A549 (cell line): ENCODE data around the gene CFAP410.

Experiments used
- BHLHE40 ChIP-seq: IDR thresholded peaks from 2 replicates; pipeline ENCODE4 v1.6.1; 2012; ENCODE audit warnings: low read depth, low read length, inconsistent platforms
- EHF ChIP-seq: fragments of 250-450 bp; sonication (Bioruptor Pico); IDR thresholded peaks from 2 replicates; pipeline ENCODE4 v1.5.0; 2020; ENCODE audit warnings: mild to moderate bottlenecking
- JUN ChIP-seq, 2 experiments: fragments of >200 bp; sonication (Bioruptor Twin); formaldehyde crosslinking; IDR thresholded peaks; 2 replicates in 1 of 2; 3 replicates in 1 of 2; pipeline ENCODE4 v1.6.1; 2016 to 2017
- JUNB ChIP-seq: fragments of >200 bp; sonication (Bioruptor Twin); formaldehyde crosslinking; IDR thresholded peaks from 2 replicates; pipeline ENCODE4 v1.6.1; 2016
- KDM1A ChIP-seq: fragments of 200-600 bp; sonication (generic); IDR thresholded peaks from 2 replicates; pipeline ENCODE4 v1.6.1; 2016; ENCODE audit warnings: low read depth, mild to moderate bottlenecking
- MAZ ChIP-seq: fragments of 150-350 bp; IDR thresholded peaks from 2 replicates; pipeline ENCODE4 v1.6.1; 2014; ENCODE audit warnings: antibody characterized with exemption, low read depth, low read length, borderline replicate concordance
- NR3C1 ChIP-seq: fragments of >200 bp; sonication (Bioruptor Twin); formaldehyde crosslinking; IDR thresholded peaks from 3 replicates; pipeline ENCODE4 v1.6.1; 2017
- PHF8 ChIP-seq: fragments of 200-600 bp; sonication (generic); IDR thresholded peaks from 2 replicates; pipeline ENCODE4 v1.6.1; 2016; ENCODE audit warnings: low read depth, mild to moderate bottlenecking, antibody characterized with exemption, moderate library complexity, borderline replicate concordance
- POLR2A ChIP-seq: IDR thresholded peaks from 2 replicates; pipeline ENCODE4 v1.6.1; 2012; ENCODE audit warnings: mild to moderate bottlenecking, low read length
- RNF2 ChIP-seq: fragments of 200-600 bp; sonication (generic); IDR thresholded peaks from 2 replicates; pipeline ENCODE4 v1.6.1; 2016; ENCODE audit warnings: low read depth, mild to moderate bottlenecking, antibody characterized with exemption, moderate library complexity, borderline replicate concordance
- ZSCAN20 ChIP-seq: fragments of 250-450 bp; sonication (Bioruptor Pico); IDR thresholded peaks from 2 replicates; pipeline ENCODE4 v1.8.0; 2022; ENCODE audit warnings: mild to moderate bottlenecking, moderate library complexity
- TF ChIP-seq, protein P1 (sequence below): fragments of >200 bp; sonication (Bioruptor Twin); formaldehyde crosslinking; IDR thresholded peaks from 3 replicates; pipeline ENCODE4 v1.5.1; 2016
- TF ChIP-seq, protein P2 (sequence below): IDR thresholded peaks from 2 replicates; pipeline ENCODE4 v1.6.1; 2012
- TF ChIP-seq, protein P3 (sequence below): IDR thresholded peaks from 2 replicates; pipeline ENCODE4 v1.6.1; 2012

DNA sequence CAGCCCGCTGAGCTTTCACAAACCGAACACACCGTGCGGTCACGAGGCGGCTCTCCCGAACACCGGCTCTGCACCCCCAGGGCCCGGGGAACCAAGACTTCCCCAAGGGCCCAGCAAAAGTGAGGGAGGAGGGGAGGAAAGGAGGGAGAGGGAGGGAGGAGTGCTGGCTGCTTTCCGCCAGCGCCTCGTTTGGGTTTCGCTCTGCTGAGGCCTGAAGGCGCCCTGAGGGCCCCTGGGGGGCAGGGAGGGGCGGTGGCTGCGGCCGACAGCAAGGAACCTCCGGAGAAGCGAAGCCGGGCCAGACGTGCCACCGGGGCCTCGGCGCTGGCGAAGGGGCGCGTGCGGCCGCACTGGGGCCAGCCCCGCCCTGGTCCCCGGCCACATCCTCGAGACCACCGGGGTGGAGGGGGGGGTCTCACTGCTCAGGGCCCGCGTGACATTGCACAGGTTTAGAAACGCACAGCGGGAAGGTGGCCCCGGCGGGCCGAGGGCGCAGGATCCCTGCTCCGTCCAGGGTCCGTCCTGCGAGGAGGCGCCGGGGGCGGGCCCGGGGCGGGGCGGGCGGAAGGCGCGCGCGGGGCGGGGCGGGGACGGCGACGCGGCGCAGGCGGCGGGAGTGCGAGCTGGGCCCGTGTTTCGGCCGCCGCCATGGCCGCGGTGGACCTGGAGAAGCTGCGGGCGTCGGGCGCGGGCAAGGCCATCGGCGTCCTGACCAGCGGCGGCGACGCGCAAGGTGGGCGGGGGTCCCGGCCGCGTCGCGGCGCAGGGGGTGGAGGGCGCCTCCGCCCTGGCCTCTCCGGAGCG is 39.5 kb downstream of the CFAP410 start, which contains the start of gene PFKL:
- TF ChIP-seq RNF2 (peak; percentile 45; the same call in 1 of the 2 replicates), KDM1A (no peak), NR3C1 (no peak), POLR2A (peak; percentile 54), ZSCAN20 (CRISPR knock-in tag) (no peak), JUN (IDR thresholded peaks at IDR 0.05) (peak in 1 of 2 experiments; percentile 47; a peak in 2 of 5 replicates), BHLHE40 (no peak), EHF (CRISPR knock-in tag) (no peak), PHF8 (no peak), MAZ (no peak), JUNB (no peak)
- TF ChIP-seq, protein P1, sequence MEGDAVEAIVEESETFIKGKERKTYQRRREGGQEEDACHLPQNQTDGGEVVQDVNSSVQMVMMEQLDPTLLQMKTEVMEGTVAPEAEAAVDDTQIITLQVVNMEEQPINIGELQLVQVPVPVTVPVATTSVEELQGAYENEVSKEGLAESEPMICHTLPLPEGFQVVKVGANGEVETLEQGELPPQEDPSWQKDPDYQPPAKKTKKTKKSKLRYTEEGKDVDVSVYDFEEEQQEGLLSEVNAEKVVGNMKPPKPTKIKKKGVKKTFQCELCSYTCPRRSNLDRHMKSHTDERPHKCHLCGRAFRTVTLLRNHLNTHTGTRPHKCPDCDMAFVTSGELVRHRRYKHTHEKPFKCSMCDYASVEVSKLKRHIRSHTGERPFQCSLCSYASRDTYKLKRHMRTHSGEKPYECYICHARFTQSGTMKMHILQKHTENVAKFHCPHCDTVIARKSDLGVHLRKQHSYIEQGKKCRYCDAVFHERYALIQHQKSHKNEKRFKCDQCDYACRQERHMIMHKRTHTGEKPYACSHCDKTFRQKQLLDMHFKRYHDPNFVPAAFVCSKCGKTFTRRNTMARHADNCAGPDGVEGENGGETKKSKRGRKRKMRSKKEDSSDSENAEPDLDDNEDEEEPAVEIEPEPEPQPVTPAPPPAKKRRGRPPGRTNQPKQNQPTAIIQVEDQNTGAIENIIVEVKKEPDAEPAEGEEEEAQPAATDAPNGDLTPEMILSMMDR = no peak
- TF ChIP-seq, protein P2, sequence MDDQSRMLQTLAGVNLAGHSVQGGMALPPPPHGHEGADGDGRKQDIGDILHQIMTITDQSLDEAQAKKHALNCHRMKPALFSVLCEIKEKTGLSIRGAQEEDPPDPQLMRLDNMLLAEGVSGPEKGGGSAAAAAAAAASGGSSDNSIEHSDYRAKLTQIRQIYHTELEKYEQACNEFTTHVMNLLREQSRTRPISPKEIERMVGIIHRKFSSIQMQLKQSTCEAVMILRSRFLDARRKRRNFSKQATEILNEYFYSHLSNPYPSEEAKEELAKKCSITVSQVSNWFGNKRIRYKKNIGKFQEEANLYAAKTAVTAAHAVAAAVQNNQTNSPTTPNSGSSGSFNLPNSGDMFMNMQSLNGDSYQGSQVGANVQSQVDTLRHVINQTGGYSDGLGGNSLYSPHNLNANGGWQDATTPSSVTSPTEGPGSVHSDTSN = no peak
- TF ChIP-seq, protein P3, sequence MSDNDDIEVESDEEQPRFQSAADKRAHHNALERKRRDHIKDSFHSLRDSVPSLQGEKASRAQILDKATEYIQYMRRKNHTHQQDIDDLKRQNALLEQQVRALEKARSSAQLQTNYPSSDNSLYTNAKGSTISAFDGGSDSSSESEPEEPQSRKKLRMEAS = no peak
